HCT116 (cell line): ENCODE results near the gene GIMAP8. TPM values are rescaled to one million over a fixed set of nuclear protein-coding genes. Genes with fewer than 3 reads are reported as not detected.

Source experiments
- ATAC-seq: fragments of 200-7000 bp; cut with Tn5 transposase; 2 replicates; pipeline ENCODE4 v1.9.1; 2020; ENCODE audit warnings: mild to moderate bottlenecking, moderate library complexity
- BruUV-seq: library from RNA; stranded (reverse); fragments of 400-500 nt; replicated peaks from 2 replicates; lab custom pipeline; 2021; lab: Mats Ljungman, UMichigan
- CTCF ChIA-PET: fragments of 300-600 bp; sonication (Branson Sonifier 250); formaldehyde crosslinking; loops from one replicate; lab custom pipeline; 2021; ENCODE audit warnings: antibody characterized with exemption; lab: Charles Lee
- POLR2A ChIA-PET: fragments of 300-600, 350-600 bp; sonication (Branson Sonifier 250); formaldehyde crosslinking; loops from one replicate; lab custom pipeline; 2021; ENCODE audit warnings: antibody characterized with exemption; lab: Charles Lee
- RAD21 ChIA-PET, 2 experiments: fragments of 300-600 bp; sonication (Branson Sonifier 250); formaldehyde crosslinking; loops; one replicate each; lab custom pipeline; 2023; ENCODE audit warnings: low total read pairs in 2 of 2; ENCODE audit not compliant: uncharacterized antibody in 2 of 2, unreplicated experiment in 2 of 2, low non-redundant PET in 1 of 2; lab: Charles Lee
- DNase-seq: peaks from one replicate; pipeline ENCODE4 v3.0.0-alpha.2; 2010; ENCODE audit warnings: low read depth, low spot score
- H2AFZ ChIP-seq: fragments of 200-600 bp; shearing (Covaris generic), sonication (generic); 2 replicates; pipeline ENCODE4 v1.6.1; 2017; ENCODE audit warnings: low read depth, mixed run types, mixed read lengths, antibody characterized with exemption, low read length; ENCODE audit not compliant: poor library complexity, severe bottlenecking
- H3K27ac ChIP-seq: 2 replicates; pipeline ENCODE4 v1.5.1; 2012; ENCODE audit warnings: low read depth, low read length
- H3K27me3 ChIP-seq: fragments of 200-600 bp; sonication (generic); 2 replicates; pipeline ENCODE4 v1.6.1; 2016; ENCODE audit warnings: mixed run types, low read length, mixed read lengths; ENCODE audit not compliant: insufficient read depth
- H3K36me3 ChIP-seq, 2 experiments: fragments of 200-500 bp in 1 of 2; fragments of 200-600 bp in 1 of 2; sonication (Bioruptor generic) in 1 of 2; sonication (generic) in 1 of 2; 2 replicates each; pipeline versions ENCODE4 v1.5.1 to v1.6.1; 2014 to 2016; ENCODE audit warnings: low read length in 2 of 2, inconsistent platforms in 1 of 2, mixed read lengths in 1 of 2, mixed run types in 1 of 2; ENCODE audit not compliant: insufficient read depth in 2 of 2, control insufficient read depth in 1 of 2
- H3K4me1 ChIP-seq, 2 experiments: fragments of 200-600 bp in 1 of 2; sonication (generic) in 1 of 2; 2 replicates each; pipeline versions ENCODE4 v1.5.1 to v1.6.1; 2012 to 2017; ENCODE audit warnings: low read length in 2 of 2, inconsistent platforms in 1 of 2, mild to moderate bottlenecking in 1 of 2, mixed read lengths in 1 of 2, mixed run types in 1 of 2, moderate library complexity in 1 of 2; ENCODE audit not compliant: insufficient read depth in 2 of 2, control insufficient read depth in 1 of 2
- H3K4me2 ChIP-seq: fragments of 200-600 bp; sonication (generic); 2 replicates; pipeline ENCODE4 v1.6.1; 2017; ENCODE audit warnings: mixed run types, low read length, mixed read lengths
- H3K4me3 ChIP-seq, 2 experiments: fragments of 200-600 bp in 1 of 2; sonication (generic) in 1 of 2; replicated peaks in 1 of 2; 2 replicates each; pipeline ENCODE4 v1.5.1; 2011 to 2016; ENCODE audit warnings: low read length in 2 of 2, control low read depth in 1 of 2, low read depth in 1 of 2, mild to moderate bottlenecking in 1 of 2, mixed read lengths in 1 of 2, mixed run types in 1 of 2
- H3K79me2 ChIP-seq: fragments of 200-600 bp; sonication (generic); 2 replicates; pipeline ENCODE4 v1.6.1; 2017; ENCODE audit warnings: mild to moderate bottlenecking, mixed run types, low read length, moderate library complexity, mixed read lengths; ENCODE audit not compliant: insufficient read depth
- H3K9ac ChIP-seq: fragments of 200-600 bp; sonication (generic); 2 replicates; pipeline ENCODE4 v1.6.1; 2016; ENCODE audit warnings: low read length, mixed read lengths
- H3K9me2 ChIP-seq: fragments of 200-600 bp; sonication (generic), shearing (Covaris generic); 2 replicates; pipeline ENCODE4 v1.6.1; 2017; ENCODE audit warnings: mixed run types, mild to moderate bottlenecking, moderate library complexity; ENCODE audit not compliant: insufficient read depth
- H3K9me3 ChIP-seq, 2 experiments: fragments of 200-500 bp in 1 of 2; fragments of 200-600 bp in 1 of 2; sonication (Bioruptor generic) in 1 of 2; sonication (generic) in 1 of 2; 2 replicates each; pipeline ENCODE4 v1.6.1; 2014 to 2017; ENCODE audit warnings: low read length in 2 of 2, mixed read lengths in 2 of 2, inconsistent platforms in 1 of 2, low read depth in 1 of 2, mild to moderate bottlenecking in 1 of 2, mixed run types in 1 of 2, moderate library complexity in 1 of 2; ENCODE audit not compliant: control insufficient read depth in 1 of 2, insufficient read depth in 1 of 2
- H4K20me1 ChIP-seq: fragments of 200-600 bp; sonication (generic), shearing (Covaris generic); 2 replicates; pipeline ENCODE4 v1.6.1; 2017; ENCODE audit warnings: mixed run types, mild to moderate bottlenecking, moderate library complexity; ENCODE audit not compliant: insufficient read depth
- CBX3 ChIP-seq: IDR thresholded peaks from 2 replicates; pipeline ENCODE4 v1.6.1; 2012; ENCODE audit warnings: low read depth
- EZH2phosphoT487 ChIP-seq: fragments of 200-600 bp; IDR thresholded peaks from 2 replicates; pipeline ENCODE4 v1.6.1; 2018; ENCODE audit warnings: antibody characterized with exemption, borderline replicate concordance
- FOSL1 ChIP-seq: IDR thresholded peaks from 2 replicates; pipeline ENCODE4 v1.6.1; 2012; ENCODE audit warnings: low read depth
- JUND ChIP-seq: IDR thresholded peaks from 2 replicates; pipeline ENCODE4 v1.6.1; 2012
- POLR2A ChIP-seq: IDR thresholded peaks from 2 replicates; pipeline ENCODE4 v1.7.0; 2011; ENCODE audit warnings: borderline replicate concordance; ENCODE audit not compliant: insufficient read depth, insufficient read length; ENCODE audit errors: extremely low read depth
- RAD21 ChIP-seq: IDR thresholded peaks from 2 replicates; pipeline ENCODE4 v1.6.1; 2012; ENCODE audit warnings: low read depth, mild to moderate bottlenecking
- SP1 ChIP-seq: IDR thresholded peaks from 2 replicates; pipeline ENCODE4 v1.6.1; 2012; ENCODE audit warnings: low read depth
- intact Hi-C: fragments of 100-400 bp; cut with micrococcal nuclease; formaldehyde crosslinking; loops from 2 replicates; pipeline ENCODE4 v1.10.0; 2022
- total RNA-seq: library from RNA; stranded (reverse); gene quantifications from one replicate; pipeline ENCODE4 v1.2.1, GENCODE V29; 2021; ENCODE audit not compliant: unreplicated experiment
- TF ChIP-seq, protein P1 (sequence below): IDR thresholded peaks from 2 replicates; pipeline ENCODE4 v1.6.1; 2012; ENCODE audit warnings: low read depth
- TF ChIP-seq, protein P2 (sequence below): IDR thresholded peaks from 2 replicates; pipeline ENCODE4 v1.6.1; 2012
- TF ChIP-seq, protein P3 (sequence below), 3 experiments: fragments of 200-600 bp in 1 of 3; sonication (generic) in 1 of 3; IDR thresholded peaks in 2 of 3; conservative IDR thresholded peaks in 1 of 3; 2 replicates each; pipeline ENCODE4 v1.5.1; 2012 to 2017; ENCODE audit warnings: low read depth in 2 of 3, low read length in 2 of 3, antibody characterized with exemption in 1 of 3, borderline replicate concordance in 1 of 3, control low read depth in 1 of 3, mild to moderate bottlenecking in 1 of 3, mixed read lengths in 1 of 3, mixed run types in 1 of 3, moderate library complexity in 1 of 3; ENCODE audit not compliant: insufficient read depth in 1 of 3
- TF ChIP-seq, protein P4 (sequence below): IDR thresholded peaks from 2 replicates; pipeline ENCODE4 v1.6.1; 2011; ENCODE audit warnings: mild to moderate bottlenecking, low read length, moderate library complexity; ENCODE audit not compliant: insufficient replicate concordance; ENCODE audit errors: extremely low read depth

Gene GIMAP8
- total RNA-seq, 1 experiment from 2014 or later = 0.15 TPM

DNA sequence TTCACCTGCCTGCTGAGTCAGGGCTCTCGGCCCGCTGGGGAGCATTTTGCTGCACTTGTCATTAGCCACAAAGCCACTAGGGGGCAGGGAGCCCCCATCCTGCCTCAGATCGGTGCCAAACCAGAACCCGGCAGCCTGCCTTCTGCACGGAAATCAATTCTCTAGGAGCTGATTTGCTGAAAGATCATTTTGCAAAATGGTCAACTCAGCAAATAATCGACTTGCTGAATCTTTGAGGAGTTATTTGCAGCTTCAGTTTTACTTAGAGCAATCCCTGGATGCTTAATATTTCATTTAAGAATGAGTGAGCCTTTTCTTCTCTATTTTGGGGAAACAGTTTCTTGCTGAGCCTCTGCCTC is 1.7 kb upstream of the GIMAP8 start:
- no peak overlapping the region for H3K27ac ChIP-seq
- no peaks in the 10 kb centered on the region for H3K36me3 ChIP-seq
- H2AFZ ChIP-seq = peak overlapping the region; percentile 29
- POLR2A ChIA-PET = no interaction called here
- intact Hi-C loops = loop anchor here (2.0 to 5.0 kb wide), 2 partner anchors 308 to 854 kb away; no protein-coding TSS in a partner anchor
- BruUV-seq = no TSS peak
- TF ChIP-seq FOSL1 = no peak
- no peak for TF ChIP-seq JUND
- no peak for TF ChIP-seq EZH2phosphoT487
- no peak for TF ChIP-seq SP1
- TF ChIP-seq CBX3 = no peak
- TF ChIP-seq, protein P1, sequence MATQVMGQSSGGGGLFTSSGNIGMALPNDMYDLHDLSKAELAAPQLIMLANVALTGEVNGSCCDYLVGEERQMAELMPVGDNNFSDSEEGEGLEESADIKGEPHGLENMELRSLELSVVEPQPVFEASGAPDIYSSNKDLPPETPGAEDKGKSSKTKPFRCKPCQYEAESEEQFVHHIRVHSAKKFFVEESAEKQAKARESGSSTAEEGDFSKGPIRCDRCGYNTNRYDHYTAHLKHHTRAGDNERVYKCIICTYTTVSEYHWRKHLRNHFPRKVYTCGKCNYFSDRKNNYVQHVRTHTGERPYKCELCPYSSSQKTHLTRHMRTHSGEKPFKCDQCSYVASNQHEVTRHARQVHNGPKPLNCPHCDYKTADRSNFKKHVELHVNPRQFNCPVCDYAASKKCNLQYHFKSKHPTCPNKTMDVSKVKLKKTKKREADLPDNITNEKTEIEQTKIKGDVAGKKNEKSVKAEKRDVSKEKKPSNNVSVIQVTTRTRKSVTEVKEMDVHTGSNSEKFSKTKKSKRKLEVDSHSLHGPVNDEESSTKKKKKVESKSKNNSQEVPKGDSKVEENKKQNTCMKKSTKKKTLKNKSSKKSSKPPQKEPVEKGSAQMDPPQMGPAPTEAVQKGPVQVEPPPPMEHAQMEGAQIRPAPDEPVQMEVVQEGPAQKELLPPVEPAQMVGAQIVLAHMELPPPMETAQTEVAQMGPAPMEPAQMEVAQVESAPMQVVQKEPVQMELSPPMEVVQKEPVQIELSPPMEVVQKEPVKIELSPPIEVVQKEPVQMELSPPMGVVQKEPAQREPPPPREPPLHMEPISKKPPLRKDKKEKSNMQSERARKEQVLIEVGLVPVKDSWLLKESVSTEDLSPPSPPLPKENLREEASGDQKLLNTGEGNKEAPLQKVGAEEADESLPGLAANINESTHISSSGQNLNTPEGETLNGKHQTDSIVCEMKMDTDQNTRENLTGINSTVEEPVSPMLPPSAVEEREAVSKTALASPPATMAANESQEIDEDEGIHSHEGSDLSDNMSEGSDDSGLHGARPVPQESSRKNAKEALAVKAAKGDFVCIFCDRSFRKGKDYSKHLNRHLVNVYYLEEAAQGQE = no peak
- TF ChIP-seq, protein P2, sequence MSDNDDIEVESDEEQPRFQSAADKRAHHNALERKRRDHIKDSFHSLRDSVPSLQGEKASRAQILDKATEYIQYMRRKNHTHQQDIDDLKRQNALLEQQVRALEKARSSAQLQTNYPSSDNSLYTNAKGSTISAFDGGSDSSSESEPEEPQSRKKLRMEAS = no peak
- TF ChIP-seq POLR2A = no peak
- TF ChIP-seq RAD21 = peak; percentile 89
- TF ChIP-seq, protein P3, sequence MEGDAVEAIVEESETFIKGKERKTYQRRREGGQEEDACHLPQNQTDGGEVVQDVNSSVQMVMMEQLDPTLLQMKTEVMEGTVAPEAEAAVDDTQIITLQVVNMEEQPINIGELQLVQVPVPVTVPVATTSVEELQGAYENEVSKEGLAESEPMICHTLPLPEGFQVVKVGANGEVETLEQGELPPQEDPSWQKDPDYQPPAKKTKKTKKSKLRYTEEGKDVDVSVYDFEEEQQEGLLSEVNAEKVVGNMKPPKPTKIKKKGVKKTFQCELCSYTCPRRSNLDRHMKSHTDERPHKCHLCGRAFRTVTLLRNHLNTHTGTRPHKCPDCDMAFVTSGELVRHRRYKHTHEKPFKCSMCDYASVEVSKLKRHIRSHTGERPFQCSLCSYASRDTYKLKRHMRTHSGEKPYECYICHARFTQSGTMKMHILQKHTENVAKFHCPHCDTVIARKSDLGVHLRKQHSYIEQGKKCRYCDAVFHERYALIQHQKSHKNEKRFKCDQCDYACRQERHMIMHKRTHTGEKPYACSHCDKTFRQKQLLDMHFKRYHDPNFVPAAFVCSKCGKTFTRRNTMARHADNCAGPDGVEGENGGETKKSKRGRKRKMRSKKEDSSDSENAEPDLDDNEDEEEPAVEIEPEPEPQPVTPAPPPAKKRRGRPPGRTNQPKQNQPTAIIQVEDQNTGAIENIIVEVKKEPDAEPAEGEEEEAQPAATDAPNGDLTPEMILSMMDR (IDR thresholded peaks at IDR 0.05 in 2 of 3, conservative IDR thresholded peaks at IDR 0.05 in 1 of 3; ENCODE audit: borderline replicate concordance in 1 of 3, insufficient read depth in 1 of 3, low read depth in 2 of 3, low read length in 2 of 3) = peak; percentile 73 to 96 (median 90)
- TF ChIP-seq, protein P4, sequence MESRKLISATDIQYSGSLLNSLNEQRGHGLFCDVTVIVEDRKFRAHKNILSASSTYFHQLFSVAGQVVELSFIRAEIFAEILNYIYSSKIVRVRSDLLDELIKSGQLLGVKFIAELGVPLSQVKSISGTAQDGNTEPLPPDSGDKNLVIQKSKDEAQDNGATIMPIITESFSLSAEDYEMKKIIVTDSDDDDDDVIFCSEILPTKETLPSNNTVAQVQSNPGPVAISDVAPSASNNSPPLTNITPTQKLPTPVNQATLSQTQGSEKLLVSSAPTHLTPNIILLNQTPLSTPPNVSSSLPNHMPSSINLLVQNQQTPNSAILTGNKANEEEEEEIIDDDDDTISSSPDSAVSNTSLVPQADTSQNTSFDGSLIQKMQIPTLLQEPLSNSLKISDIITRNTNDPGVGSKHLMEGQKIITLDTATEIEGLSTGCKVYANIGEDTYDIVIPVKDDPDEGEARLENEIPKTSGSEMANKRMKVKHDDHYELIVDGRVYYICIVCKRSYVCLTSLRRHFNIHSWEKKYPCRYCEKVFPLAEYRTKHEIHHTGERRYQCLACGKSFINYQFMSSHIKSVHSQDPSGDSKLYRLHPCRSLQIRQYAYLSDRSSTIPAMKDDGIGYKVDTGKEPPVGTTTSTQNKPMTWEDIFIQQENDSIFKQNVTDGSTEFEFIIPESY = no peak
- TF ChIP-seq, all 23 proteins: peak for 2
- ChIA-PET CTCF (interaction anchor here (0.7 to 1.0 kb wide), 5 partner anchors 10 to 428 kb away, joined by 3 to 8 read pairs (median 5); no protein-coding TSS in a partner anchor), RAD21 (no interaction called here)
- Histone ChIP-seq H3K4me2 (no peak overlapping the region), H3K4me1 (no peaks in the 10 kb centered on the region), H3K9ac (no peak overlapping the region), H3K4me3 (no peak overlapping the region), H3K9me2 (no peaks in the 10 kb centered on the region), H4K20me1 (no peaks in the 10 kb centered on the region), H3K27me3 (no peaks in the 10 kb centered on the region), H3K9me3 (no peaks in the 10 kb centered on the region), H3K79me2 (no peaks in the 10 kb centered on the region)
- peak; percentile 95 for ATAC-seq
- peak; percentile 48 for DNase-seq
